Fibroblast of the aortic adventitia (primary cell): Measurements from ENCODE around the gene ACTL10. TPM values are rescaled to one million over a fixed set of nuclear protein-coding genes. Genes with fewer than 3 reads are reported as not detected.
A peak's percentile ranks its signal among the peaks of the same experiment; 100 is the strongest.

ENCODE experiments used
- DNase-seq: peaks from one replicate; pipeline ENCODE4 v3.0.0-alpha.2; 2010; ENCODE audit warnings: low read depth
- H3K4me3 ChIP-seq: 2 replicates; pipeline ENCODE4 v1.5.1; 2011; ENCODE audit warnings: low read depth, mild to moderate bottlenecking, control low read depth, low read length, moderate library complexity
- total RNA-seq: library from RNA; depleted of rRNA; stranded (reverse); fragments of >200 nt; gene quantifications from 2 replicates; pipeline ENCODE4 v1.2.3, GENCODE V29; 2012; ENCODE audit warnings: low replicate concordance
- TF ChIP-seq, protein P1 (sequence below): IDR thresholded peaks from 2 replicates; pipeline ENCODE4 v1.5.1; 2011; ENCODE audit warnings: mild to moderate bottlenecking, low read length, control low read depth, inconsistent platforms; ENCODE audit not compliant: insufficient read depth

Gene ACTL10
- total RNA-seq, 1 donor = 2.2 TPM

DNA sequence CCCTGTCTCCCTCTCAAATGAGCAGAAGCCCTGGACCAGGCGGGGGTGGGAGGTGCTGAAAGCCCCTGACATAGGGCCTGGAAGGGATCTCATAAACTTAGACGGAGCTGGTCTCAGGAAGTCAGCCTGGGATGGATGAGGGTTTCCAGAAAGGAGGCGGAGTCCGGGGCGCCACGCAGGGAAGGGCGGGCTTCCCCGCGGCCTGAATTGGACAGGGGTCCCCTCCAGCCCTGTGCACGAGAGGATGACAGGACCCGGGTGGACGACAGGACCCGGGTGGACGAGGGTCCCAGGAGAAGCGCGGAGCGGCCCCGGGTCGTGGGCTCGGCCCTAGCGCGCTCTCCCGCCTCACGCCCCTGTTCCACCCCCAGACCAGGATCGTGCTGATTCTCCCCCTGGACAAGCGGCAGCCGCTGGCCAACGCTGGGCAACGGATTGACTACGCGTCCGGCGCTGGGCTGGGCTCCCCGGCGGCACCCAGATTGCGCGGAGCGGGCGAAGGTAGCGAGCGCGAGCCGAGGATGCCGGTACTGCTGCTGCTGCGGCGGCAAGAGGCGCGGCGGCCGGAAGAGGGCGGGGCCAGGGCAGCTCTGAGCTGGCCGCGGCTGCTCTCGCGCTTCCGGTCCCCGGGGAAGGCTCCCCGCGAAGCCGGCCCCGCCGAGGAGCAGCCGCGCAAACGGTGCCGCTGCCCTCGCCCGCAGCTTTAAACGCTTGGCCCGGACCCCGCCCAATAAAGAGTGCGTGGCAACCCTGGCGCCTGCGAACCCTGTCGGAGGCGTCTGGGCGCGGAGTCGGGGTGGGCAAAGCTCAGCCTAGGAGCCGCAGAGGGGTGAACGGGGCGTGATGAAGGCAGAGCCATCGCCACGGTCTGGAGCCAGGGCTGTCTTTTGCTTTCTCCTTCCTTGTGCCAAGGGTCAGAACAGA is 3.3 kb upstream of the ACTL10 start:
- peak overlapping the region; percentile 77 for H3K4me3 ChIP-seq
- peak; percentile 48 for DNase-seq
- TF ChIP-seq, protein P1, sequence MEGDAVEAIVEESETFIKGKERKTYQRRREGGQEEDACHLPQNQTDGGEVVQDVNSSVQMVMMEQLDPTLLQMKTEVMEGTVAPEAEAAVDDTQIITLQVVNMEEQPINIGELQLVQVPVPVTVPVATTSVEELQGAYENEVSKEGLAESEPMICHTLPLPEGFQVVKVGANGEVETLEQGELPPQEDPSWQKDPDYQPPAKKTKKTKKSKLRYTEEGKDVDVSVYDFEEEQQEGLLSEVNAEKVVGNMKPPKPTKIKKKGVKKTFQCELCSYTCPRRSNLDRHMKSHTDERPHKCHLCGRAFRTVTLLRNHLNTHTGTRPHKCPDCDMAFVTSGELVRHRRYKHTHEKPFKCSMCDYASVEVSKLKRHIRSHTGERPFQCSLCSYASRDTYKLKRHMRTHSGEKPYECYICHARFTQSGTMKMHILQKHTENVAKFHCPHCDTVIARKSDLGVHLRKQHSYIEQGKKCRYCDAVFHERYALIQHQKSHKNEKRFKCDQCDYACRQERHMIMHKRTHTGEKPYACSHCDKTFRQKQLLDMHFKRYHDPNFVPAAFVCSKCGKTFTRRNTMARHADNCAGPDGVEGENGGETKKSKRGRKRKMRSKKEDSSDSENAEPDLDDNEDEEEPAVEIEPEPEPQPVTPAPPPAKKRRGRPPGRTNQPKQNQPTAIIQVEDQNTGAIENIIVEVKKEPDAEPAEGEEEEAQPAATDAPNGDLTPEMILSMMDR = no peak

DNA sequence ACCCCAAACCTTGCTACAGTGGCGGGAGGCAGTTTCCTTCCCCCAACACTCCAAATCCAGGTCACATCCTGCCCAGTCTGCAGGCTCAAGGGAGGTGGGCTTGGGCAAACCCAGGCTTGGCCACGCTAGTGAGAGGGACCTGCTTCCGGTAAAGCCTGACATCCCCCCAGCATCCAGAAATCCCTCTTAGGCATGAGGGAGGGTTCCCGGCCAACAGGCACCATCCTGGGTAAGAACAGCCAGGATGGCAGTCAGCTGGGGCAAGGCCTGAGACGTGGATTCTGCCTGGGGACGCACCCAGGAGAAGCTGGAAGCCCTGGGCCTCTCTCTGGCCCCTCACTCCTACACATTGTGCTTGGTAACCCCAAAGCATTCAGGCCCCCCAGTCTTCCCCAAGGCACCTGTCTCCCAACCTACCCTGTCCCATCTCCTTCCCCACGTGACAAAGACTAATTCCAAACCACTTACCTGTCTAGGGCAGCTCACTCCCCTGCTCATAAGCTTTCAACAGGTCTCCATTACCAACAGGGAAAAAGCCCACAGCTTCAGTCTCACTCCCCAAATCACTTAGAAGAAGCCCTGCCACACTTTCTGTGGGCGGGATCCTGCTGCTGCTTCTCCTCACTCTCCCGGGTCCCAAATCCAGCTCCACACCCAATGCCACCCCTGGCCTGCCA is 2.5 kb upstream of the ACTL10 start:
- TF ChIP-seq, protein P1 = no peak
- no peak for DNase-seq

DNA sequence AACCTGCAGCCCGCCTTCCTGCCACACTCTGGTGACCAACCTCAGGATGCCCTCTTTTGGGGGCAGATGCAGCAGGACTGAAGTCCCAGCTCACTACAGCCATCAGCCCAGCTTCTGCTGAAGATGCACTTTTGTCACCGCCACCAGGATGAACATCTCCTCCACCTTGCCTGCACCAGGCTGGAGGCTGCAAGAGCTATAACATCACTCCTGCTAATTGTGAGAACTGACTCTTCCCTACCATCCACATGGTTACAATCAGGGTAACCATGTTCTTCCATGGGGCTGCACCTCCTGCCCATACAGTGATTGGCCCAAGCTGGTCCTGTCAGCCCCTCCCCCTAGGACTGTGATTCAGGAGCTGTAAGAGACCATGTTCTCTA is 2.0 kb upstream of the ACTL10 start:
- no peak for DNase-seq
- H3K4me3 ChIP-seq = no peak overlapping the region
- TF ChIP-seq, protein P1 = no peak

More for the DNA sequence above, 2.5 kb upstream of the ACTL10 start:
- peak overlapping the region; percentile 77 for H3K4me3 ChIP-seq

DNA sequence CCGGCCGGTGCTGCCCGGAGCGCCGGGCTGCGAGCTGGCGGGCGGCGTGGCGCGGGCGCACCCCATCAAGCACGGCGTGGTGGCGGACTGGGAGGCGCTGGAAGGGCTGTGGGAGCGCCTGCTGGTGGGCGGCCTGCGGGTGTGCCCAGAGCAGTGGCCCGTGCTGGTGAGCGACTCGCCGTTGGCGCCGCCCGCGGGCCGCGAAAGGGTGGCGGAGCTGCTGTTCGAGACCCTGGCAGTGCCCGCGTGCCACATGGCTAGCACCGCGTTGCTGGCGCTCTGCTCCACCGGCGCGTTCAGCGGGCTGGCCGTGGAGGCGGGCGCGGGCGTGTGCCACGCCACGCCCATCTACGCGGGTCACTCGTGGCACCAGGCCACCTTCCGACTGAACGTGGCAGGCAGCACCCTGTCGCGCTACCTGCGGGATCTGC is 517 bp downstream of the ACTL10 start:
- TF ChIP-seq, protein P1 = no peak
- H3K4me3 ChIP-seq = peak overlapping the region; percentile 63
- DNase-seq = peak; percentile 21

DNA sequence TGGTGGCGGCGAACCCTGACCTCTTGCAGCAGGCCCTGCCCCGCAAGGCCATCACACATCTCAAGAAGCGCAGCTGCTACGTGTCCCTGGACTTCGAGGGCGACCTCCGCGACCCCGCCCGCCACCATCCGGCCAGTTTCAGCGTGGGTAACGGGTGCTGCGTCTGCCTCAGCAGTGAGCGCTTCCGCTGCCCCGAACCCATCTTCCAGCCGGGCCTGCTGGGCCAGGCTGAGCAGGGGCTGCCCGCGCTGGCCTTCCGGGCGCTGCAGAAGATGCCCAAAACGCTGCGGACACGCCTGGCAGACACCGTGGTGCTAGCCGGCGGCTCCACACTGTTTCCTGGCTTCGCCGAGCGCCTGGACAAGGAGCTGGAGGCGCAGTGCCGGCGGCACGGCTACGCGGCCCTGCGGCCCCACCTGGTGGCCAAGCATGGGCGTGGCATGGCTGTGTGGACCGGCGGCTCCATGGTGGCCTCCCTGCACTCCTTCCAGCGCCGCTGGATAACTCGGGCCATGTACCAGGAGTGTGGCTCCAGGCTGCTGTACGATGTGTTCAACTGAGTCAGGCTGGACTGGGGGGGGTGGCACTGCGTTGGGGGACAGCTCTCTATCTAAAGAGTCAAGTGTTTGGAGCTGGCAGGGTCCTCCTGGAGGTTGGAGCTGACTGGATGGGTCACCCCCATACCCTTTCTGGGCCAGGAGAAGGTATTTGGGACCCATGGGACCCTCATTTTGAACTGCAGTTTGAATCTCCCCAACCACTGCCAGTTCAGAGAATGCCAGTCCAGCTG is 1.1 kb downstream of the ACTL10 start:
- peak; percentile 74 for DNase-seq
- TF ChIP-seq, protein P1 = peak; percentile 85
- peak overlapping the region; percentile 63 for H3K4me3 ChIP-seq

DNA sequence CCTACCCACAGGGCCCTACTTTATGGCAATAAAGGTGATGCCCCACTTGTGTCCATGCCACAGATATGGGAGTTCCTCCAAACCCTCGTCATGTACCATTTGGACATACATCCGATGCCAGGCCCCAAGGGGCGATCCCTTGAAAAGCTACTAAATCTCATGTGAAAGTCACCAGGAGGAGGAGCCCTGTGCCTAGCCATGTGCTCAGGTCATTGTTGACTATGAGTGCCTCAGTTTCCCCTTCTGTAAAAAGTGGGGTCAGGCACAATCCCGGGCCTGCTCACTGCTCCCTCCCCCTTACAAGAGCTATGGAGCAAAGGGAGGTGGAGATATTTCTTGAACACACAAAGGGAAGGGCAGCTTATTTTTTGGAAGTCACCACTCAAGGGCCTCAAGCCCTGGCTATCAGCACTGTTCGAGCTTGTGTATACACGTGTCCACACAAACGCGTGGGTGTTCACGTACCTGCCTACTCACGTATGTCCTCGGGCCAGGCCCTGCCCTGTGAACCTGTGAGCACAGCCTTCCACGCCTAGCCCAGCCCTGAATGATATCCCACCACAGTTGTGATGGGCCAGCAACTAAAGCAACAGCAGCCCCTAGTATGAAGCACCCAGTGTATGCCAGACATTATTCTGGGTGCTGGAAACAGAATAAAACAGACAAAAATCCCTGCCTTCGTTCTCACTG is 1.9 kb downstream of the ACTL10 start:
- no peak for DNase-seq

More for the DNA sequence above, 1.9 kb downstream of the ACTL10 start:
- TF ChIP-seq, protein P1 = no peak
- no peak overlapping the region for H3K4me3 ChIP-seq
